RWPE1 (cell line): ENCODE results near the gene BDP1.
"Not testable (repeated sequence)": the region's sequence is repeated elsewhere in the genome, so short reads cannot be mapped to it uniquely, and the experiment has no call there.

Source experiments
- CTCF ChIA-PET: fragments of 350-600 bp; sonication (Branson Sonifier 250); formaldehyde crosslinking; extraction: SDS; loops from one replicate; lab custom pipeline; 2021; lab: Yijun Ruan, JAX
- POLR2A ChIA-PET: fragments of 400-600 bp; formaldehyde crosslinking; extraction: SDS; loops from one replicate; lab custom pipeline; 2020; ENCODE audit warnings: antibody characterized with exemption; ENCODE audit not compliant: low non-redundant PET; lab: Yijun Ruan, JAX
- DNase-seq: peaks from one replicate; pipeline ENCODE4 v3.0.0; 2012; ENCODE audit warnings: low spot score
- H3K27ac ChIP-seq: fragments of 450-650 bp; 2 replicates; pipeline ENCODE4 v1.5.1; 2017
- CTCF ChIP-seq: fragments of 450-650 bp; conservative IDR thresholded peaks from 2 replicates; pipeline ENCODE4 v1.5.1; 2017; ENCODE audit warnings: low read depth, mild to moderate bottlenecking

The BDP1 gene

DNA sequence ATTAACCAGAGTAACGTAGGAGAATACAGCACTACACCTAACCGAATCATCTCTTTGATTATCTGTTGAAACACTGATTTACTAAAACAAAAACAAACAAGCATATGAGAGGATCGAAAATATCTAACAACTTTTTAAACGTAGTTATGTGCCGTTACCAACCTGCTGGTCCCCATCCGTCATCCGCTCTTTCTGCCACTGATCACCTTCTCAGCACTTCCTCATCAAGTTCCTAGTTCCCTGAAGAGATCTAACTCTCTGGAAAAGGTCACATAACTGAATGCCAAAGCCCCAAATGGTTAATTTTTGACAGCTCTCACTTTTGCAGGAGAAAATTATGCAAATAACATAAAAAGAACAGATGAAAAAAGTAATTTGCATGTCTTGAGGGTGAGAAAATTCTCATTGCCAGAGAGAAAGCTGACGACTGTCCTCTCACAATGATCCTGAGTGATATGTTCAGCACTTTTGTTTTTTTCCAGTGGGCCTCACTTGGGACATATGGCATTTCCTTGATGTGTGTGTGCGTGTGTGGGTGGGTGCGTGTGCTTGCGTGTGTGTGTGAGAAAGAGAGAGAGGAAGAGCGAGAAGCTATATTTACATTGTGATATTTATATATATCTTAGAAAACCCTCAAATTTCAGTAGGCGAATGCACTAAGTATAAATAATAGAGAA, 8.8 kb upstream of the BDP1 start:
- H3K27ac ChIP-seq, CTCF ChIA-PET, POLR2A ChIA-PET, DNase-seq: not testable (repeated sequence)

DNA sequence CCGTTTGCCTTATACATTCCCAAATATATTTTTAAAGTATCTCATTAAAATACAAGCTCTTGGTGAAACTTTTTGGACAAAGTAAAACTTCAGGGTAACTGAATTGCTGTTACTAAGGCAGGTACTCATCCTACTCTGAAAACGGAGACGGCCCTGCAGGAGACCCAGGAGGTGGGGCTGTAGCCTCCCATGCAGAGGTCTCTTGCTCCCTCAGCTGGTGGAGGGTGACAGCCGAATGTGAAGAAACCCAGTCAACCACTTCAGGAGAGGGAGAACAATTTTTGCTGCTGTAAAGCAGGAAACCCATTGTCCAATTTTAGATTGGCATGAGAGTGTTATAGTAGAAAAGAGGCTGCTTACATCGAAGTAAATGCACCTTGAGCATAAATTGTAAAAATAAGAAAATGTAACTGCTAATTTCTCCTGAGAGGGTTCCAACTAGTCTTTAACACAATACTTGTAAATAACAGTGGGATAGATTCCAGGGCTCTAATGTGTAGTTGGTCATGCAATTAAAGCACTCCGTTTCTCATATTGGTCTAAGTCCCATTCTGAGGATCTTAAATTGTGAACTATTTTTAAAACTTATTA, 8.1 kb upstream of the BDP1 start:
- H3K27ac ChIP-seq, POLR2A ChIA-PET, CTCF ChIA-PET, DNase-seq: not testable (repeated sequence)
- TF ChIP-seq CTCF = peak; percentile 59

- ChIA-PET POLR2A (no interaction called here), CTCF (interaction anchor here (0.9 kb wide), 1 partner anchor 23 kb away, joined by 3 read pairs; no protein-coding TSS in a partner anchor)
Observed at GRCh38 chr5:71452876-71453275, 2.6 kb upstream of the BDP1 start.

DNA sequence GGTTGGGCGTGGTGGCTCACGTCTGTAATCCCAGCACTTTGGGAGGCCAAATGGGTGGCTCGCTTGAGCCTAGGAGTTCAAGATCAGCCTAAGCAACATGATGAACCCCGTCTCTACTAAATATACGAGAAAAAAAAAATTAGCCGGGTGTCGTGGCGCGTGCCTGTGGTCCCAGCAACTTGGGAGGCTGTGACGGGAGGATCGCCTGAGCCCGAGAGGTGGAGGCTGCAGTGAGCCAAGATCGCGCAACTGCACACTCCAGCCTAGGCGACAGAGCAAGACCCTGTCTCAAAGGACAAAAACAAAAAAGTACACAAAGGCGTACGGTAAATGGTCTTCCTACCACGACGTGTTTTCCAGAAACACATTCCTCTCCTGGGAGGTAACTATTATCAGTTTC, 538 bp upstream of the BDP1 start:
- H3K27ac ChIP-seq = no peak overlapping the region
- CTCF ChIA-PET = interaction anchor here (1.2 to 1.6 kb wide), 2 partner anchors 14 to 21 kb away, joined by 4 to 9 read pairs; no protein-coding TSS in a partner anchor
- POLR2A ChIA-PET = no interaction called here
- no peak for DNase-seq
- no peak for TF ChIP-seq CTCF

More at GRCh38 chr5:71452876-71453275, 2.6 kb upstream of the BDP1 start:
- DNase-seq = no peak
- TF ChIP-seq CTCF = no peak
- no peak overlapping the region for H3K27ac ChIP-seq

DNA sequence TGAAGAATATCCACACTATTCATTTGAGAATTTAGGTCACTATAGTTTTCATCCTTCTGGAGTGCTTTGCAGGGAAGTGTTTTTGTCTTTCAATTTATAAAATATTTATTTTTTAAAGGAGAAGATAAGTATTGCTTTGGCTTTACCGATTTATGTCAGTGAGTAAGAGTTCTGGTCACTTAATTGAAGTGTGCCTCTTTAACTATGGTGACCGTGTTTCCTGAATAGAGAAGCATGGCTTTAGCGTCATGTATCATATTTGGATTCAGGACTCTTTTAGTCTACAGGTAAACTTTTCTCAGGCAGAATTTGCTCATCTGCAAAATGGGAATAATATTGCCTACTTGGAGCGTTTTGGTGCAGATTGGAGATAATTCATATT, 902 bp downstream of the BDP1 start:
- ChIA-PET CTCF (interaction anchor here (1.2 to 1.6 kb wide), 2 partner anchors 13 to 19 kb away, joined by 4 to 9 read pairs; no protein-coding TSS in a partner anchor), POLR2A (no interaction called here)
- DNase-seq = no peak
- TF ChIP-seq CTCF = no peak; the same call in 1 of the 2 replicates
- H3K27ac ChIP-seq = peak overlapping the region; percentile 93

GRCh38 chr5:71457106-71457505, 1.7 kb downstream of the BDP1 start:
- ChIA-PET POLR2A (no interaction called here), CTCF (no interaction called here)
- no peak for TF ChIP-seq CTCF
- H3K27ac ChIP-seq = no peak overlapping the region
- DNase-seq = no peak

- H3K27ac ChIP-seq = no peak overlapping the region
- ChIA-PET POLR2A (no interaction called here), CTCF (no interaction called here)
- no peak for TF ChIP-seq CTCF
- no peak for DNase-seq
Observed at GRCh38 chr5:71460693-71461092, 5.2 kb downstream of the BDP1 start.
